K562 (cell line): ENCODE data around the gene USP19. TPM values are rescaled to one million over a fixed set of nuclear protein-coding genes. Genes with fewer than 3 reads are reported as not detected.

Source experiments
- ARID3A ChIP-seq: IDR thresholded peaks from 2 replicates; pipeline ENCODE4 v1.6.1; 2012; ENCODE audit warnings: low read depth, low read length, improper control_type of control experiment, borderline replicate concordance
- HEY1 ChIP-seq: fragments of 250-450 bp; sonication (Bioruptor Pico); IDR thresholded peaks from 2 replicates; pipeline ENCODE4 v1.5.0; 2020; ENCODE audit warnings: mild to moderate bottlenecking, moderate library complexity, borderline replicate concordance
- HMG20B ChIP-seq: fragments of 250-450 bp; sonication (Bioruptor Pico); IDR thresholded peaks from 2 replicates; pipeline ENCODE4 v1.5.0; 2021; ENCODE audit warnings: mild to moderate bottlenecking
- IRF9 ChIP-seq: fragments of 450-650 bp; IDR thresholded peaks from 2 replicates; pipeline ENCODE4 v1.6.1; 2016; ENCODE audit warnings: missing biosample characterization, missing genetic modification characterization
- MXD1 ChIP-seq: fragments of 250-450 bp; sonication (Bioruptor Pico); IDR thresholded peaks from 2 replicates; pipeline ENCODE4 v1.8.0; 2021; ENCODE audit warnings: borderline replicate concordance, mild to moderate bottlenecking, moderate library complexity; ENCODE audit not compliant: poor library complexity, severe bottlenecking
- NFE2 ChIP-seq: IDR thresholded peaks from 2 replicates; pipeline ENCODE4 v1.6.1; 2014; ENCODE audit warnings: antibody characterized with exemption, low read depth
- RFX1 ChIP-seq: fragments of 450-650 bp; IDR thresholded peaks from 2 replicates; pipeline ENCODE4 v1.6.1; 2016; ENCODE audit warnings: mild to moderate bottlenecking, moderate library complexity
- TEAD2 ChIP-seq: fragments of 450-650 bp; IDR thresholded peaks from 2 replicates; pipeline ENCODE4 v1.6.1; 2016; ENCODE audit warnings: missing genetic modification characterization, control low read depth, missing compliant biosample characterization
- UBTF ChIP-seq, 2 experiments: IDR thresholded peaks; 2 replicates each; pipeline ENCODE4 v1.6.1; 2012; ENCODE audit warnings: improper control_type of control experiment in 2 of 2, low read depth in 2 of 2, low read length in 2 of 2, borderline replicate concordance in 1 of 2
- ZNF197 ChIP-seq: fragments of 200-800 bp; sonication (Bioruptor generic); IDR thresholded peaks from 2 replicates; pipeline ENCODE4 v1.6.1; 2016; ENCODE audit warnings: low read depth, missing genetic modification characterization, missing compliant biosample characterization
- ZNF282 ChIP-seq: sonication (generic); formaldehyde crosslinking; IDR thresholded peaks from 2 replicates; pipeline ENCODE4 v1.8.1; 2023; ENCODE audit warnings: missing genetic modification reagents
- ZNF57 ChIP-seq: fragments of 450-650 bp; formaldehyde crosslinking; IDR thresholded peaks from 2 replicates; pipeline ENCODE4 v1.4.0; 2020; ENCODE audit warnings: mild to moderate bottlenecking, moderate library complexity
- polyA plus RNA-seq, 8 experiments: library from polyadenylated mRNA; depleted of rRNA in 4 of 8; stranded (reverse) in 5 of 8; unstranded in 3 of 8; fragments of >200 nt; fragmentation: Nextera tagmentation in 2 of 8; fragmentation: Illumina TruSeq in 1 of 8; extraction: Ambion mirVana in 2 of 8; extraction: Trizol in 1 of 8; gene quantifications; 2 replicates each; pipeline versions ENCODE4 v1.2.1 to v1.2.3, GENCODE V29; 2011 to 2014; ENCODE audit warnings: inconsistent platforms in 1 of 8, missing spikeins in 1 of 8
- total RNA-seq, 7 experiments: library from RNA; depleted of rRNA in 6 of 7; stranded (reverse); fragments of >200 nt in 6 of 7; fragmentation: Illumina TruSeq in 2 of 7; extraction: Trizol in 2 of 7; gene quantifications; 2 replicates each; pipeline versions ENCODE4 v1.2.1 to v1.2.3, GENCODE V29; 2011 to 2021; ENCODE audit warnings: low replicate concordance in 1 of 7

Gene USP19
- total and polyA plus RNA-seq, 9 of the 15 experiments (the other 6 are each of a cell fraction or from before 2014, with no cell fraction given): 0.24 to 65.9 (median 36.9) TPM

- TF ChIP-seq UBTF (IDR thresholded peaks at IDR 0.05; ENCODE audit: borderline replicate concordance in 1 of 2, low read depth in 2 of 2, low read length in 2 of 2) (no peak), ZNF197 (no peak), IRF9 (no peak), HEY1 (CRISPR knock-in tag) (no peak), ARID3A (no peak), ZNF57 (CRISPR knock-in tag) (no peak), NFE2 (no peak), MXD1 (CRISPR knock-in tag) (no peak), RFX1 (no peak; the same call in 1 of the 2 replicates), HMG20B (no peak), TEAD2 (tag) (no peak), ZNF282 (CRISPR knock-in tag) (no peak)
Measured at GRCh38 chr3:49120438-49121131, at the start of gene USP19 (continued).
